GM19351 (cell line): Measurements from ENCODE around the gene COBLL1.

Experiments used
- ATAC-seq: cut with Tn5 transposase; IDR thresholded peaks from one replicate; pipeline ENCODE4 v1.9.1; 2021; ENCODE audit warnings: mild to moderate bottlenecking, moderate library complexity; ENCODE audit not compliant: unreplicated experiment

COBLL1 gene

GRCh38 chr2:164823126-164823525 is 18.5 kb downstream of the COBLL1 start:
- ATAC-seq = no peak

DNA sequence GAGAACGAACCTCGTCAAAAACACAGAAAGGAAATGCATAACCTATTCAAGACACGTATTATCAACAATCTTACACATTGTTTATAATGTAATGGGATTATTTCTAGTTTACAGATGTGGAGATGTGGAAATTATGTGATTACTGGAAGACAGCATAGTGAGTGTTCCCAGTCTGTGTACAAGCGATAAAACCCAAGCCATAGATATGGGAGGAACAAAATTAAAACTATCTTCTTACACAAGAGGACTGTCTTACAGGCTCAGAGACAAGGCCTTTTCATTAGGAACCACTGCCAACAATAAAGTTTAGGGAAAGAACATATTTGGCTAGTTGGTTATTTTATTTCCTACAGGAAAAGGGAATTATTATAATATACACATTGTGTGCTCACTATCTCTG is 20.3 kb downstream of the COBLL1 start:
- no peak for ATAC-seq

- ATAC-seq = no peak
Measured at GRCh38 chr2:164818149-164819136, 23.2 kb downstream of the COBLL1 start.

DNA sequence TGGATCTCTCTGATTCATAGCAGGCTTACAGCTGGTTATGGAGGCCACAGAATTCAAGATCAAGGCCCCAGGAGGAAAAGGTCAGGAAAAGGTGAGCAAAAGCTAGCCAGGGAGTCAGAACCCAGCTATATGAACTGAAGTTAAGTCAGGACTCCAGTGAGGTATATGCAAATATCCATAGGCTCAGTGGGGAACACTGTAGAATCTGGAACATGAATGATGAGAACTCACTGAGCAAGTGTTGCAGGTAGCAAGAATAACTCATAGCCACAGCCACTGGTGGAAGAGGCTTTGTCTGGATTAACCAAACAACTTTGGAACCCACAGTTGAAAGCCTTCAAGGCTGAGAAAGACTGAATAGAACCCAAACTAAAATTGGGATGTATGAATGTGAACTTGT is 24.7 kb downstream of the COBLL1 start:
- no peak for ATAC-seq

GRCh38 chr2:164816046-164816445 is 25.6 kb downstream of the COBLL1 start:
- ATAC-seq = no peak

- no peak for ATAC-seq
Measured at GRCh38 chr2:164815071-164815793, 26.4 kb downstream of the COBLL1 start.

GRCh38 chr2:164813535-164813934 is 28.1 kb downstream of the COBLL1 start:
- no peak for ATAC-seq

DNA sequence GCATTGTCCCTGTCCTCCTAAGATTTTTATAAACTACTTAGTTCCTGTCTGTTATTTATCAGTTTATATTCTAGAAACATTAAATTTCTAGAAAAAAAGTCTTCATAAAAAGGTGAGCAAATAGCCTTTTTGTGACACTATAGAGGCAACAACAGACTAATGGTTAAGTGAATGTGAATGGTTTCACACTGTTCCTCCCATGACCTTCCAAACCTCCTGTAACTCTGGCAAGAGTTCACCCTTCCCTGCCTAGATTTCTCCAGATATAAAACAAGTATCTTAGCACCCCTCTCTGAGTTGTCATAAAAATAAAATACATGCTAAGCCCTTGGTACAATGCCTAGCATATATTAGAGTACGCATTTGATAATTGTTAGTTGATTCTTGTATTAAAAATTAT is 29.2 kb downstream of the COBLL1 start:
- no peak for ATAC-seq

DNA sequence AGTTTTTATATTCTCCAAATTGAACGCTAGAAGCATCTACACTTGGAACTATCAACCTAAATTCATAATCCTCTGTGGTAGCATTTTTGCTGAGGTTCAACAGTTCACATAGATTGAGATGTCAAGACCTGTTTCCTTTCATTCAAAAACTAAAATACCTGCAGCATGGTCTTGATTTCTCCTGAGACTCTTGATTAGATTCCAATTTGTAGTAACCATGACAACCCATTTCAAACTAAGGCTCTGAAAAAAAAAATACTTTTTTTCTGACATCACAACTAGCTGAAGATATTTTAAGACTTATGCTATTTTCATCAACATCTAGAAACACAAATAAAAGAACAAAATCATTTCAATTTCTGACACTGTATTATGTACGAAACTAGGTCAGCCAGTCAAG is 29.8 kb downstream of the COBLL1 start:
- no peak for ATAC-seq

GRCh38 chr2:164810843-164811242 is 30.8 kb downstream of the COBLL1 start:
- no peak for ATAC-seq

GRCh38 chr2:164808776-164809175 is 32.8 kb downstream of the COBLL1 start:
- no peak for ATAC-seq

DNA sequence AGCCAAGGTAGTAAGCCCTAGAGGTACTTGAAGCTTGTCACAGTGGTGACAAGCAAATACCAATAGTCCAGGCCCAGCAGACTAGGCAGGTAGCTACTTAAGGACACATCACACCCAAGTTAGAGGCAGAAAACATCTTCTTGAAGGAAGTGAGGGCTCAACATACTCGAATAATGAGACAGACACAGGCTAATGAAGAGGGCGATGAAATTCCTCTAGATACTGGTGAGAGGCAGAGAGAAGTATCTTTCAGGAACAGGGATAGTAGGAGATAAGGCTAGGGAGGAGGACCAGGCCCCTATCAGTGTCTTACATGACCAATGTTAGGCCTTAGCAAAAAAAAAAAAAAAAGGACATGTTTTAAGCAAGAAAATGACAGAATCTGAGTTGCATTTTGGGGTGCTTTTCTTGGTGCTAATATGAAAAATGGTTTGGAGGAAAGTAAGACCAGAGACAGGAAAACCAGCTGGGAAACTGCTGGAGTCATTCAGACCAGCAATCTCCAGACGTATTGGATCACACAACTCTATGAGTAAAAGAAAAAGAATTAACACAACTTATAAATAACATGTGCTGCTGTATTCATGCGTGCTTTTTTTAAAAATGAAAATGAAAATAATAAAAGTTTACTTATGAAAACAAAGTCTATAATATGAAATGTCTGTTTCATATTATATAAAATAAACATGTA is 37.7 kb downstream of the COBLL1 start:
- ATAC-seq = no peak

DNA sequence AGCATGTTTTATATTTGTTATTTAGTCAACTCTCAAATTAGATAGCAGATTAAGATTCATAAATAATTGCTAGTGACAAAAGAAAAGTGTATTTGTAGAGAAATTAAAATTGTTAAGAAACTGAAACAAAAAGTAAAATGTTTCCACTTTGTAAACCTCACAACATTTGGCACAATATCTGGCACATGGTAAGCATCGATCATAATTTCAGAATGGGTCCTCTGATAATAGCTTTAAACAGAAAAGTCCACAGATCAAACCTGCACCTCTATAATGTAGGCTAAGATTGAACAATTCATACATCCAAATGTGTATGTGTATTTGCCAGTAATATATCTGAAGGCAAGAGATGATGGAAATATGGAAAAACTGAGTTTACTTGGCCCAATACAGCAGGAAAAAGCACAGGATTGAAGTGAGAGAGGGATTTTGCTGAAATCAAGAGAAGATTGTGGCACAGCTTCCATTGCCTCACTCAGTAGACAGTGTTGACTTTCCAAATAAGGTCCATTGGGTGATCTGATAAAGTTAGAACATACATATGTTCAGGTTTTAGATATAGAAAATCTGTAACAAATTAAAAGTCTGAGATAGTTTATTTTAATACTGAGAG is 39.4 kb downstream of the COBLL1 start:
- ATAC-seq = no peak

- no peak for ATAC-seq
Measured at GRCh38 chr2:164800572-164800971, 41.1 kb downstream of the COBLL1 start.

GRCh38 chr2:164797627-164798026 is 44.0 kb downstream of the COBLL1 start:
- ATAC-seq = no peak

DNA sequence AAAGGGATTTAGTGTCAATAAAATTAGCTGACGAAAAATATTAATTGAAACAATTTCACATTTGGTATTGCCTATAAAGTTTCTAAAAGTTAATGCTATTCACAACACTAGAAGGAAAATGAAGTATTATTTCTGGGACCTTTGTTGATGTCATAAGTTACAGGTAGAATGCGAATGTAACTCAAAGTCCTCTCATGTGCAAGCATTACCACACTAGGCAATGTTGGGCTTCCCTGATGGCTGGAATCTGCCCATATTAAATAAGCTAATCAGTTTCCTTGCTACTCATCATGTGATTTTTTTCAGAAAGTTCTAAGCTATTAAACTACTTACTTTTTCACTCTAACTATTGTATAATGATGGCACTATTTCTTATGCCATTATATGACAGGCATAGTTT is 44.6 kb downstream of the COBLL1 start:
- no peak for ATAC-seq

GRCh38 chr2:164794432-164795231 is 47.0 kb downstream of the COBLL1 start:
- ATAC-seq = no peak

- ATAC-seq = no peak
Measured at GRCh38 chr2:164794016-164794415, 47.6 kb downstream of the COBLL1 start.

GRCh38 chr2:164793529-164793928 is 48.1 kb downstream of the COBLL1 start:
- no peak for ATAC-seq
